Adipocyte (in vitro differentiated cells): ENCODE data around the gene PDGFC.
"Not testable (repeated sequence)": the region's sequence is repeated elsewhere in the genome, so short reads cannot be mapped to it uniquely, and the experiment has no call there.

Experiments
- DNase-seq: peaks from one replicate; pipeline ENCODE4 v3.0.0-alpha.2; 2015; ENCODE audit warnings: low read depth
- H3K27me3 ChIP-seq: replicated peaks from 2 replicates; pipeline ENCODE4 v1.7.0; 2013; ENCODE audit warnings: mild to moderate bottlenecking, low read length, moderate library complexity; ENCODE audit not compliant: control insufficient read depth, insufficient read depth
- H3K36me3 ChIP-seq: 2 replicates; pipeline ENCODE4 v1.7.0; 2013; ENCODE audit warnings: low read length, mild to moderate bottlenecking, moderate library complexity; ENCODE audit not compliant: control insufficient read depth, insufficient read depth, severe bottlenecking
- H3K4me1 ChIP-seq: 2 replicates; pipeline ENCODE4 v1.7.0; 2013; ENCODE audit warnings: mild to moderate bottlenecking, low read length, moderate library complexity; ENCODE audit not compliant: control insufficient read depth, insufficient read depth
- H3K4me3 ChIP-seq: 2 replicates; pipeline ENCODE4 v1.7.0; 2013; ENCODE audit warnings: mild to moderate bottlenecking, low read length, moderate library complexity
- H3K9ac ChIP-seq: 2 replicates; pipeline ENCODE4 v1.7.0; 2013; ENCODE audit warnings: mild to moderate bottlenecking, low read length, moderate library complexity
- H3K9me3 ChIP-seq: 2 replicates; pipeline ENCODE4 v1.7.0; 2013; ENCODE audit warnings: mild to moderate bottlenecking, low read length, moderate library complexity; ENCODE audit not compliant: control insufficient read depth

PDGFC gene

DNA sequence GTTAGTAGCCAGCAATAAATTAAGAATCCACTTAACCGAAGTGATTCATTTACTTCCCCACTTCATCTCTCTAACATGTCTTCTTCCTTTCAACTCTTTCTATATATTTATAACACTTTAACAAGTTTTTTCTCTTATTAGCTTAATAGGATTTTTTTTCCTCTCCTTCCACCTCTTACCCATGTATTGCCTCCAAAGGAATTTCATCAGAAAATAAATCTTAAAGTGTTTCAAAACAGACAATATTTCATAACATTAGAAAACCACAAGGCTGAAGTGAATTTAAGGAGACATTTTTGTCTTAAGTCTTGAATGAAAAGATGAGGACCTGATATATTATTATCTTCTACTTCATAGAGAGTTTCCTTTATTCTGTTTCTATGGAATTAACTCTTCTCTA, 101.5 kb downstream of the PDGFC start:
- H3K9me3 ChIP-seq = no peaks in the 10 kb centered on the region
- peak; percentile 70 for DNase-seq

DNA sequence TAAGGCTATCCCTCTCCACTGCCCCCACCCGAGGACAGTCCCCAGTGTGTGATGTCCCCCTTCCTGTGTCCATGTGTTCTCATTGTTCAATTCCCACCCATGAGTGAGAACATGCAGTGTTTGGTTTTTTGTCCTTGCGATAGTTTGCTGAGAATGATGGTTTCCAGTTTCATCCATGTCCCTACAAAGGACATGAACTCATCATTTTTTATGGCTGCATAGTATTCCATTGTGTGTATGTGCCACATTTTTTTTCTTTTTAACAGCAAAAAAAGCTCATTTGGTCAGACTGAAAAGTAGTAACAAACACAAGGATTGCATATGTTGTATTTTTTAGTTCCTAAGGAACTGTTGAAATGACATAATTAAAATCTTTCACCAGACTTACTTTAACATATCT, 105.5 kb downstream of the PDGFC start:
- H3K27me3 ChIP-seq, H3K9me3 ChIP-seq, H3K36me3 ChIP-seq, H3K9ac ChIP-seq, H3K4me3 ChIP-seq, DNase-seq: not testable (repeated sequence)
- H3K4me1 ChIP-seq = peaks cover 18% of the 10 kb centered on the region

More for the DNA sequence above, 101.5 kb downstream of the PDGFC start:
- H3K4me1 ChIP-seq = peaks cover 19% of the 10 kb centered on the region
- no peaks in the 10 kb centered on the region for H3K36me3 ChIP-seq
- H3K27me3 ChIP-seq = no peaks in the 10 kb centered on the region
- H3K9ac ChIP-seq = no peak overlapping the region
- H3K4me3 ChIP-seq = no peak overlapping the region

DNA sequence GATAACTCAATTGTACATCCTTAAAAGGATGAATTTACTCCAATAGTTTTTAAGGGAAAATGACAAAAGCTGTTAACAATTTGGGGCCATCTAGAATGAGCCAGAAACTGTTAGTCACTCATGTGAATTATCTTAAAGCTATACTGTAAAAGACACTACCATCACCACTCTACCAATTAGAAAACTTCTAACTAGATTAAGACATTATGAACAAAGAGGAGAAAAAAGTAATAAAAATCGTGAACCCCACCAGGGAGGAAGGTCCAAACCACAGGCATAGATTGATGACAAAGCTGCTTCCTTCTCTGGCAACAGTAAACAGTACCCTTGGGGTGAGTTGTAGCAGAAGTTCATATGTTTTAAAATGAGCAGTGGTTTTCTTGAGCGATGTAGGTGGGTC, 106.1 kb downstream of the PDGFC start:
- no peak for DNase-seq
- Histone ChIP-seq H3K4me3 (no peak overlapping the region), H3K36me3 (no peaks in the 10 kb centered on the region), H3K9me3 (no peaks in the 10 kb centered on the region), H3K27me3 (no peaks in the 10 kb centered on the region), H3K4me1 (peaks cover 12% of the 10 kb centered on the region), H3K9ac (no peak overlapping the region)

DNA sequence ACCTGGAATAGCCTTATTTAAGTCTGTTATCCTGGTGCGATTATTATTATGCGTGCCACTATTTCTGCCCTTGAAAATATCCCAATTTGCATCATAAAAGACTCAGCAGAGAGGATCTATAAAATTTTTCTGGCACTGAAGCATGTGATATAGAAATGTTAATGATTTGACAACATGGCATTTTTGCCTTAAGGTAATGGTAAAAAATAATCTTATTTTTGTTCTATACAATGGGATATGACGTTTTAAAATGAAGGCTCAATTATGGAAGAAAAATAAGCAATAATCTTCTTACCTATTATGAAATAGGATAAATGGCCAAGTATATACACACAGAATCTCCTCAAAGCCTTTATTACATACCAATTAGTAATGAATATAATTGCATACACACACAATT, 113.5 kb downstream of the PDGFC start:
- Histone ChIP-seq H3K27me3 (no peaks in the 10 kb centered on the region), H3K9ac (no peak overlapping the region), H3K36me3 (no peaks in the 10 kb centered on the region), H3K9me3 (no peaks in the 10 kb centered on the region), H3K4me3 (no peak overlapping the region), H3K4me1 (no peaks in the 10 kb centered on the region)
- no peak for DNase-seq

DNA sequence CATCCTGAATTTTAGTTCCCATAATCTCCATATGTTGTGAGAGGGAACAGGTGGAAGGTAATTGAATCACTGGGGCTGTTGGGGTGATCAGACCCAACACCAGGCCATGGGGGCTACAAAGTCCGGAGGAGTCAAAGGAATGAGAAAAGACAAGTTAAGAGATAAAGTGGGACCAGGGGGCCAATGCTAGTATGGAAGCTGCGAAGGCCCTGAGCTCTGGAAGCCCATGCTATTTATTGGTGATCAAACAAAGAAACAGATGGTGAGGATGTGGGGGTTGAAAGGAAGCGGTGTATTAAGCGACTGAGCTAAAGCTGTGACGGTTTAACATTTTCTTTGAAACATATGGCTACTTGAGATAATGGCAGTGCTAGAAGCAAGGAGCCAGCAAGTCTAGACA, 132.8 kb downstream of the PDGFC start:
- no peaks in the 10 kb centered on the region for H3K36me3 ChIP-seq
- H3K27me3 ChIP-seq = no peaks in the 10 kb centered on the region
- peaks cover 5% of the 10 kb centered on the region for H3K4me1 ChIP-seq
- peak overlapping the region; percentile 37 for H3K4me3 ChIP-seq
- H3K9me3 ChIP-seq = peaks cover 36% of the 10 kb centered on the region
- peak; percentile 28 for DNase-seq
- no peak overlapping the region for H3K9ac ChIP-seq

DNA sequence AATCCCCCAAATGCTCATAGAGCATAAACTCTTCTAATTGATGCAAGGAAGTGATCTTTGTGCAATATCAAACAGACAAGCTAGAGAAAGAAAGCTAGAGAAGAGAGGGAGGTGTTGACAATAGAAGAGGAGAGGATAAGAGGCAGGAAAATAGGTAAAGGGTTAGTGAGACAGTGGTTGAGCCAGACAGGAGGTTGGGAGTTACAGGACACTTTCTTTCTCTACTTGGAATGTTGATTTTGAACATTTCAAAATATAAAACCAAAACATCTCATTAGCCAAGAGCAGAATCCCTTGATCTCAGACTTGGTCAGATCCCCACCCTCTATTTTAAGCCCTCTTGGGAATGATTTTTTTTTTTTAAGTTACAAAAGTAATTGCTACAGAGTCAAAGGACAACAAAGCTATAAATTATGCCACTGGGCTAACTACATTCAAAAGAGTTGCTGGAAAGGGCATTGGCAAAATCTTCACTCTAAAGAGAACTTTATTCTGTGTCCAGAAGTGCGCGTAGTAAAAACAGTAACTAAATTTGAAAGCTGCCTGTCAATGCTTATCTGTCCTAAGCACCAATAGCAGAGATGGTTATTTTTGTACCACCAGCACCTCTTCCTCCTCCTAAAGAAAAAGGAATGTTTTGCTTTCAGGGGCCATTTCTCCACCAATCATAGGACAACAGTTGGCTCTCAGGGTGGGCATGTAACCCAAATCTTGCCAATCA, 133.8 kb downstream of the PDGFC start:
- H3K4me1 ChIP-seq = peaks cover 10% of the 10 kb centered on the region
- DNase-seq = no peak
- H3K4me3 ChIP-seq = peak overlapping the region; percentile 37
- H3K9me3 ChIP-seq = peaks cover 36% of the 10 kb centered on the region
- no peak overlapping the region for H3K9ac ChIP-seq
- no peaks in the 10 kb centered on the region for H3K36me3 ChIP-seq
- H3K27me3 ChIP-seq = no peaks in the 10 kb centered on the region

DNA sequence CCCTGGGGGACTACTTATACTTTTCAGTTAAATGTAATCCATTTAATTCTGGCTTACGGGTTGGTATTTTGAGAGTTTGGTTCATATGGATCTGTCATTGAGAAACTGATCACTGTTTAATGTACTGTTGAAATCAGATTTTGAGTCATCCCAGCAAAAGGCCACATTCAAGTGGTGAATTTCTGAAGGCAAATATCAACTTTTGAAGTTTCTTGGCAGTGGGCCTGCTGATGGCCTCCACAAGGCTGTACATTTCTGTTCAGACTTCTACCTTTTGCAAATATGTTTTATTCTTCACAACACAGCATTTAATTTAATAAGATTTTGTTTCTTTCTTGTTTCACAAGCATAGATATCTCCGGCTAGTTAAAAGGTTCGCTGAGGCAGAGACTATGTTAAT, 138.7 kb downstream of the PDGFC start:
- H3K9ac ChIP-seq = no peak overlapping the region
- no peaks in the 10 kb centered on the region for H3K36me3 ChIP-seq
- H3K27me3 ChIP-seq = no peaks in the 10 kb centered on the region

DNA sequence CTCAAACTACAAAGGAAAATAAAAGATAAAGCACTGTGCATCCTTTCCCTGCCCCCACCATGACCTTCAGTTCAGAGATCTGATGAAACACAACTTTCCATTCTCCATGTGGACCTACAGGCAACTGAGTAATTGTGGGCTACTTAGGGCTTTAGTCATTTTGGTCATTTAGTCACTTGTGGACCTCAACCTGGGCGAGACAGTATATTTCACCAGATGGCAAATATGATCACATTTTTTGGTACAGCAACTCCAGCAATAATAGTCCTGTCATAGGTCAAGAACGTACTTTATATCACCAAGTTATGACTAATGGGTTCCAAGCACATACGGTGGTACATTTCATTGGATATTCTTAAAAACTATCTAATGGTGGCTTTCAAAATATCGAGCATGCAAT, 141.2 kb downstream of the PDGFC start:
- Histone ChIP-seq H3K36me3 (no peaks in the 10 kb centered on the region), H3K27me3 (no peaks in the 10 kb centered on the region), H3K9ac (no peak overlapping the region), H3K4me1 (peaks cover 34% of the 10 kb centered on the region), H3K4me3 (no peak overlapping the region), H3K9me3 (no peaks in the 10 kb centered on the region)
- peak; percentile 38 for DNase-seq

More for the DNA sequence above, 138.7 kb downstream of the PDGFC start:
- Histone ChIP-seq H3K4me1 (peaks cover 30% of the 10 kb centered on the region), H3K9me3 (peaks cover 8% of the 10 kb centered on the region), H3K4me3 (no peak overlapping the region)
- DNase-seq = peak; percentile 19

DNA sequence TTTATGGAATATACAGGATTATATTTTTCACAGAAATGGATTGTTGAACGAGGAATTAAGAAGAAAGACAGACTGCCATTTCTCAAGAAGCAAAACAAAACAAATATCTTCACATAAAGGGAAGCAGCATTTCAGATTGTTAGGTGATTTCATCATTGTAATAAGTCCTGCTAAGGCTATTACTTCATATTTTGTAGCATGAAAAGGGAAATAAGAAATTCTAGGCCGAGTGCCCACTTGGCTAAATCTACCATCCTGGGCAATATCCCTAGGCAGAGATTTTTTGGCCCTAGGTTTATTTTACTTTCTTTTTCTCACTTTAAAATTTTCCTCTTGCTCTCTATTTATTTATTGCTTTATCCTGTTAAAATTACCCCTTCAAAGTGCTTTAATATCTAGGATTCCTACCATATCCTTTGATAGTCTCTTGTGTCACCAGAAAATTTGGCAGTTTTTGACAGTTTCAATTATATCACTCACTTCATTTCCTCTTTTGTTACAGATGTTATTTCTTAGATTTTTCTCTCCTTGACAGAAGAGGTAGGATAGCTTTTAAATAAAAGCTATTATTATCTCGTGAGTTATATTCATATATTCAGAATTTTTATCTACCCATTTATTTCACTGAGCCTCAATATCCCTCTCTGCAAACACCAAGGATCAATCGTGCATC, 142.3 kb downstream of the PDGFC start:
- Histone ChIP-seq H3K9me3 (no peaks in the 10 kb centered on the region), H3K4me1 (peaks cover 34% of the 10 kb centered on the region), H3K9ac (peak overlapping the region; percentile 65), H3K4me3 (peak overlapping the region; percentile 61), H3K27me3 (no peaks in the 10 kb centered on the region), H3K36me3 (no peaks in the 10 kb centered on the region)
- peak; percentile 90 for DNase-seq

DNA sequence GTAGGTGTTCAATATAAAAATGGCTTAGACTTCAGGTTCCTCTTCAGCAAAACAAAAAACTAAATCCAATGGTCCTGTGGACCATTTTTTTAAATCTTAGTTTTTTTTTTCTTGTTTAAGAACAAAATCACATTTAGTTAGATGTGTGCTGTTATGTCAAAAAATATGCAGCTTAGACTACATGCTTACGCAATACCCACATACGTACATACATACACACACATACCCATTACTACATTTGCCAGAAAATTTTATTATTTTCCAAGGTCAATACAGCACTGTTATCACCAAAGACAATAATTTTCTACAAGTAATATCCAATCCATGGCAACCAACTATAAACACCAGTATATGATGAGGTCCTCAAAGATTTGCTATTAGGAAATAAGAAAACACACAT, 144.1 kb downstream of the PDGFC start:
- H3K36me3 ChIP-seq = no peaks in the 10 kb centered on the region
- H3K4me1 ChIP-seq = peaks cover 26% of the 10 kb centered on the region
- no peak overlapping the region for H3K9ac ChIP-seq
- no peaks in the 10 kb centered on the region for H3K9me3 ChIP-seq
- DNase-seq = no peak
- H3K27me3 ChIP-seq = no peaks in the 10 kb centered on the region
- H3K4me3 ChIP-seq = no peak overlapping the region

DNA sequence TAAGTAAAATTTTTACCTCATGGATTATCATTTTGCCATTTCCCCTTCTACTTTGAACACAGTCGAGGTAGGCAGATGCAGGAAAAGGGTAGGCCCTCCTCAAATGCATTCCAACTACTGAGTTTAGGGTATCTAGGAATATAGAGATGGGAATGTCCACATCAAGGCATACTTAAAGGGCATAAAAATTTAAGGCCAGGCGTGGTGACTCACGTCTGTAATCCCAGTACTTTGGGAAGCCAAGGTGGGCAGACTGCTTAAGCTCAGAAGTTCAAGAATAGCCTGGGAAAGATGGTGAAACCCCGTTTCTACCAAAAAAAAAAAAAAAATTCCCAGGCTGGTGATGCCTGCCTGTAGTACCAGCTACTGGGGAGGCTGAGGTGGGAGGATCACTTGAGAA, 146.5 kb downstream of the PDGFC start:
- no peak for DNase-seq
- Histone ChIP-seq H3K4me1 (peaks cover 23% of the 10 kb centered on the region), H3K4me3 (no peak overlapping the region), H3K27me3 (no peaks in the 10 kb centered on the region), H3K9ac (no peak overlapping the region), H3K9me3 (no peaks in the 10 kb centered on the region), H3K36me3 (no peaks in the 10 kb centered on the region)
